Middle frontal gyrus (tissue), 1 donor: ENCODE measurements around the gene ANKRD13C.

Source experiments
- DNase-seq: peaks from one replicate; pipeline ENCODE4 v3.0.0-alpha.2; 2015; ENCODE audit warnings: low spot score; ENCODE audit errors: extremely low spot score

The ANKRD13C gene

DNA sequence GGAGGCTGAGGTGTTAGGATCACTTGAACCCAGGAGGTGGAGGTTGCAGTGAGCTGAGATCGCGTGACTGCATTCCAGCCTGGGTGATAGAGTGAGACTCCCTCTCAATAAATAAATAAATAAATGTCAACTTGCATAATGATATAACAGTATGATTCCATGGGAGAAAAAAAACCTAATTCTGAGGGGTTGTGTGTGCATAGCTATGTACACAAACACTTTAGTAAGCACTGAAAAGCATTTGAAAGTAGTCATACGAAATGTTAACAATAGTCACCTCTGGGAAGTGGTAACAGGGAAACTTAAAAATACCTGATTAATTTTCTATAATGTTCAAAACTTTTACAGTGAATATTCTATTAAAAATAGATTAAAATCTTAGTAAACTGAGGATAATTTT, 43.2 kb downstream of the ANKRD13C start:
- no peak for DNase-seq

DNA sequence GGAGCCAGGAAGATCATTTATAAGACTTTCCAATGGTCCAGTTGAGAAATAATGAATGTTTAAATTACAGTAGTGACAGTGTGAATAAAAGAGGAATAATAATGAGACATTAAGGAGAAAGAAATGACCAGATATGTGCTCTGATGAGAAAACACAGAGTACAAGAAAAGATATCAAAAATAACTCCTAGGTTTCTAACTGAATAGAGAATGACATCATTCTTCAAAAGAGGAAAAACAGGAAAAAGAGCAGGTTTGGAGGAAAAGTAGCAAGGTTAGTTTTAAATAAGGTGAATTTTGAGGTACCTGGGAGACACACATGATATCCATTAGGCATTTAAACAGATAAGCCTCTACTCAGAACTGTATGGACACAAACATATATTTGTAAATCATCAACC, 55.0 kb downstream of the ANKRD13C start:
- DNase-seq, result no peak

DNA sequence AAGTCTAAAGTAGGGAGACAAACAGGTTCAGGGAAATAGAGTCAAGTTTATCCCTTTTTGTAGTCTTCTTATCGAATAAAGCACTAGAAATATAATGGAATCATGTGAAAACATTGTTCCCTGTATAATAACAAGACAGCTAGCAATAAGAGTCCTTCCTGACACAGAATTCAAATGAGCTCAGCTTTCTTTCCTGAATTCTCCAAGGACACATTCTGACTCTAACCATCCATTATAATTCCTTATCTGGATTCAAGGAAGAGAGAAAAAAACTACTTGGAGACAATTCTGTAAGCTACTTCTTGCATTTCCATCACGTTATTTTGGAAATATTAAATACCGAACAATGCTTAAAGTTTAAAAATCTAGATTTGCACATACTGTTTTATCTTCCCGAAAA, 58.8 kb downstream of the ANKRD13C start:
- DNase-seq, result no peak

DNA sequence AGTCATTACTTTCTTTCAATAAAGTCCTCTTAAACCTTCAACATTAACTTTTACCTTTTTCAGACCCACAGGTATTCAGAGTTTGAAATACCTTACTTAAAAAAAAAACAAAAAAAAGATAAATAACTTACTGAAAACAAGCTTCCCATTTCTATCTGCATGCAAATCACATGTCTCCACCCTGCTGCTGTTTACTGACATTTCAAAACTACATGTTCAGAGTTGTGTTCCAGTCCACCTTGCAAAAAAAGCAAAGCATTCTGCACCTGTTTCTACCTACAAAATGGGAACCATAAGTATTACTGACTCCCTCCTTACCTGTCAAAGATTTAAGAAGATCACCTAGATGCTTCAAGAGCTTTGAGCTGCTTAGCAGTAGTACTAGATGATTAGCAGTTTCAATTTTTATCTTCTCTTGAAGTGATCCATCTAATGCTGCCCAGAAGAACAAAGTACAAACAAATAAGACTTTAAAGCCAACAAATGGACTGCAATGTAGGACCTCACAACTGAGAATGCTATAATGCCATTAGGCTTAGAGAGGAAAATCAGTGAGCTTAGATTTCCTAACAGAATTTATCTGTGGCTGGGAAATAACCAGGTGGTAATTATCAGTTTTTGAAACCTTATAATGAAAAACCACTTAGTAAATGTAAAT, 61.2 kb downstream of the ANKRD13C start:
- no peak for DNase-seq

DNA sequence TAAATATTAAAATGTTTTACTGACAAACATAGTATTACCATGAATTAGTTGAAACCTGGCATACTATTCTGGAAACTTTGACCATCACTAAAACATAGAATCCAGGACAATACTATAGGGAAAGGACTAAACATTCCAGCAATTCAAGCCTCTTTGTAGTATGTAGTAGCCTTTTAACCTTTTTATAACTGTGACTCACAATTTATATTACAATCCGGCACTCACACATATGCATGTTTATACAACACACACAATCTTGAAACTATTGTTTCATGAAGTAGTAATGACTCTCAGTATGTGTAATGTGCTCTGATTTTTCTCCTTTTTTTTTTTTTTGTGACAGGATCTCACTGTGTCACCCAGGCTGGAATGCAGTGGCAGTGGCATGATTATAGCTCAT, 64.3 kb downstream of the ANKRD13C start:
- DNase-seq, result no peak

DNA sequence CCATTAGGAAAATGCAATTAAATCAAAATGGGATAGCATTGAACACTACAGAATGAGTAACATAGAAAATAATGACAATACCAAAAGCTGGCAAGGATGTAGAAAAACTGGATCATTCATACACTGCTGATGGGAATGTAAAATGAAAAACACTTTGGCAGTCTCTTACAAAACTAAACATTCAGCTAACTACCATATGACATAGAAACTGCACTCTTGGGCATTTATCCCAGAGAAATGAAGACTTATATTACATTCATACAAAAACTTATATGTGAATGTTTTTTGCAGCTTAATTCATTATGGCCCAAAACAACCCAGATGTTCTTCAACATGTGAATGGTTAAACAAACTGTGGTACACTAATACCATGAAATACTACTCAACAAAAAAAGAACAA, 66.4 kb downstream of the ANKRD13C start:
- no peak for DNase-seq

DNA sequence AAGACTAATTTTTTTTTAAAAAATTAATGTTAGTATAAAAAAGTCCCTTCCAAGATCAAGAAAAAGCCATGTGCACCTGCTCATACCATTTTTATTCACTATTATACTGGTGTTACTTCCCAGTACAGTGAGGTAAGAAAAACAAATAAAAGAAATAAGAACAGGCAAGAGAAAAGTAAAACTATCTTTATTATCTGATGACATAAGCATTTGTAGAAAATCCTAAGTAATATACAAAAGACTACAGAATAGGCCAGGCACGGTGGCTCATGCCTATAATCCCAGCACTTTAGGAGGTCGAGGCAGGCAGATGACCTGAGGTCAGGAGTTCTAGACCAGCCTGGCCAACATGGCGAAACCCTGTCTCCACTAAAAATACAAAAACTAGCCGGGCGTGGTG, 68.1 kb downstream of the ANKRD13C start:
- DNase-seq, result no peak

DNA sequence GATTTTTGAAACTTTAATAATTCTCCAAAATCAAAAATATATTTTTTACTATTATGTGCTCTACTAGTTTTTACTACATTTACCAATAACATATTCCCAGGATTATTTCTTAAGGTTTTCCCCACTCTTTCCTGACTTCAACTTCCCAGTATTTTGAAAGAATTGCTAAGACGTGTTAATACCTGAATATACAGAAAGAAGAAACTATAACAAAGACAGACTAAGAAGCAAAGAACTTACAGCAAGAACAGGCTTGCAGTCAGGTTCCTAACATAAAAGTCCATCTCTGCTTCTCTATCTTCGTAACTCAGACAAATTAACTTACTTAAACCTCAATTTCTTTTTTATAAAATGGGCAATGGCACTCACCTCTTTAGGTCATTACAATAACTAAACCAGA, 70.2 kb downstream of the ANKRD13C start:
- DNase-seq, result no peak

DNA sequence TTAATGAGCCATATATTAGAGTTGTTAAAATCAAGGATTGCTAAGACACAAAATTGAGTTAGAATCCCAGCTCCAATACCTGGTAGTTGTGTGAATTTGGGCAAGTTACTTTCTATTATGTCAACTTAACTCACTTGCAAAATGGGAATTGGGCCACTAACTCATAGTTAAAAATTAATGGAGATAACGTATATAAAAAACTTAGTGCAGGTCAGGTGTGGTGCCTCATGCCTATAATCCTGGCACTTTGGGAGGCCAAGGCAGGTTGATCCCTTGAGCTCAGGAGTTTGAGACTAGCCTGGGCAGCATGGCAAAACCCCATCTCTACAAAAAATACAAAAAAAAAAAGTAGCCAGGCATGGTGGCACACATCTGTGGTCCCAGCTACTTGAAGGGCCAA, 75.8 kb downstream of the ANKRD13C start:
- no peak for DNase-seq

DNA sequence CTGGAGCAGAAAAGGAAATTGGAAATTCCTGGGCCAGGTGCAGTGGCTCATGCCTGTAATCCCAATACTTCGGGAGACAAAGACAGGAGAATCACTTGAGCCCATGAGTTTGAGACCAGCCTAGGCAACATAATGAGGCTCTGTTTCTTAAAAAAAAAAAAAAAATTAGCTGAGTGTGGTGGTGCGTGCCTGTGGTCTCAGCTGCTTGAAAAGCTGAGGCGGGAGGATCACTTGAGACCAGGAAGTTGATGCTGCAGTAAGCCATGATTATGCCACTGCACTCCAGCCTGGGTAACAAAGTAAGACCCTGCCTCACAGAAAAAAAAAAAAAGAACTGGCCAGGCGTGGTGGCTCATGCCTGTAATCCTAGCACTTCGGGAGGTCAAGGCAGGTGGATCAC, 76.6 kb downstream of the ANKRD13C start:
- no peak for DNase-seq

DNA sequence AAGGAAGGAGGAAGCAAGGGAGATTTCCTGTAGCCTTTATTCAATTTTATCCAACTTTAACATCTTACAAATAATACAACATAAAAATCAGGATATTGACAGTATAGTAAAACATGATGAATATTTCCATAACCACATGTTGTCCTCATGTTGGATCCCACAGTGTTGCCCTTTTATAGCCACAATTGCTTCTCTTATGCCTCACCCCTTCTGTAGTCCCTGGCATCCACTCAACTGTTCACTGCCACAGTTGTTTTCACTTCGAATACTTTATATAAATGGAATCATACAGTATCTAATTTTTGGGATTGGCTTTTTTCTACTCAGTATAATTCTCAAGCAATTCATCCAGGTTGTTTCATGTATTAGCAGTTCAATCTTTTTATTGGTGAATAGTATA, 88.6 kb downstream of the ANKRD13C start:
- no peak for DNase-seq

DNA sequence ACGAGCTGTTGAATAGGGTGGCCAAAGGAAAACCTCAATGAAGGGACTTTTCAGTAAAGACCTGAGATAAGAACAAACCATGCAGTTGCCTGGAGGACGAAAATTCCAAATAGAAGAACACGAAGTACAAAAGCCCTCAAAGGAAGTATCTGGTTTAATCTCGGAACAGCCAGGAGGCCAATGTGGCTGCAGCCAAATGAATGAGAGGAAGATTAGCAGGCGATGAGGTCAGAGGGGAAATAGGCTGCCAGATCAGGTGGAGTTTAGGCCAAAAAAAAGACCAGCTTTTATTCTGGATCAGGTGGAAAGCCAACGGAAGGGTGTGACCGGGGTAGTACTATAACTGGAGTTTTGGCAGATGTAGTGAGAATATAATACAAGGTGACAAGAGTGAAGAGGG, 89.7 kb downstream of the ANKRD13C start:
- no peak for DNase-seq

DNA sequence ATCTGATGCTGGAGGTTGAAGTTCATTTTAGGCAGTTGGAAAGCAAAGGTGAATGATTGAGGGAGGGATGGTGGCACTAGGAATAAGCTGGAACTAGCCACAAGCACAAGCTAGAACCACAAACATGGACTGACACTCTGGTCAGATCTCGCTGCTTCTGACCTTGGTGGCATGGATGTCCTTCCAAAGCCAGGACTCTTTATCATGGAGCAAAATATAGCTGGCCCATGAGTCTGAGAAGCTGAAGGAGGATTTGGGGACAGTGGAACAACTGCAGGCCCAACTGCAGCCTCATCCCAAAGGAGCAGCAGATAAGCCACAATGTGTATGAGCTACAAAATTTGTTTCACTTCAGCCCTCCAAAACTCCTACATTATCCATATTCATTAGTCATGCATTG, 97.9 kb downstream of the ANKRD13C start:
- DNase-seq, result no peak

DNA sequence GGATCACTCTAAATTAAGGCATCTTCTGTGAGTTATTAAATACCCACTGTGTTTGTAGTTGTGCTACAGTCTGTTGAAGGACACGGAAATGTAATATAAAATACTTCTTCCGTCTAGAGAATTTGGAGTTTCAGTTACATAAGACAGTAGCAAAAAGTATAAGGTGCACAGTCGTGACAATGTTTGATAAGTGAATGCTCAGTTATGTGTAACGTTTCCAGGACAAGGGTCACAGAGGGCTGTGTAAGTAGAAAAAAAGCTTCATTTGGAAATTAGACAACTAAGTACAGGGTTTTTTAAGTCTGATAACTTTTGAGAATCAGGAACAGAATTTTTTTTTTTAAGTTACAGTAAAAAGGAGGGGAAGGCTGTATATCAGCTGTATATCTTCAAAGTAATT, 105.8 kb downstream of the ANKRD13C start:
- no peak for DNase-seq

DNA sequence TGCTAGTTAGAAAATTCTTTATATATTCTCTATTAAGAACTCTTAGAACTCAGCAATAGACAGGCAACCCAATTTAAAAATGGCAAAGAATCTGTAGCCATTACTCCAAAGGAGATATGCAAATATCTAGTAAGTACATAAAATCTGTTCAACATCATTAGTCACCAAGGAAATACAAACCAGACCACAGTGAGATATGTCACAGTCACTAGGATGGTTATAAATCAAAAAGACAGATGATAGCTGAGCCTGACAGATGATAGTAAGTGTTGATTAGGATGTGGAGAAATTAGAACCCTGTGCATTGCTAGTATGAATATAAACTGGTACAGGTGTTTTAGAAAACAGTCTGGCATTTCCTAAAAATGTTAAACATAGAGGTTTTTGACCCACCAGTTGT, 106.8 kb downstream of the ANKRD13C start:
- no peak for DNase-seq

DNA sequence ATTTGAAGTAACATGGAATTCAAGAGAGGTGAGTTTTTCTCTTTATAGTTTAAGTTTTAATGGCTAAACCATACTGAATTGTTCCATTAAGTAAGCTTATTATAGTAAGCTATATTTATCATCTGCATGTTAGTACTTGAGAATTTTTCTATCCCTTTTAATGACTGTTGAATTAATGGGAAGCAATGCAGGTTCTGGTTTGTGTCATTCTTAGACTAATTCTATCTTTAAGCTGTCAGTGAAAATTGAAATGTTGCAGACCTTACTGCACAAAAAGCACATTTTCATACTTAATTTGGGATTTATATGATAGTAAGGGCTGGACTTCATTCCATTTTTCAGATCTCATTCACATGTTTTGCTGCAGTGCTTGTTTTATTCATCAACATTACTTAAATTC, 107.4 kb downstream of the ANKRD13C start:
- DNase-seq, result no peak

DNA sequence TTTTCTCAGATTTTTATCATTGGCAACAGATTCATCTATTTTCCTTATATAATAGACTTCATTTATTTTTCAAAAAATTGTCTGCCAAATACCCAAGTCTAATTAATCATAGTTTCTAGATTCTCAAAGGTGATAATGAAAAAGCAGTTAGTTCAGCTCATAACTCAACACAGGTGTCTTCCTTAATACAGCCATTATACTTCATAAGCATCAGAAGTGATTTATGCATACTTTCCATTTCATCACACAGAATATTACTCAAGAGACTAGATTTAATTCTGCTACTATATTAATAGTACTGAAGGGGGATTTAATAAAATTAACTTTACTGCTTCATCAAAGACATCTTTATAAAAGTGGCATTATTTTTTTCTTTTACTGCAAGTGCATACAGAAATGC, 114.6 kb downstream of the ANKRD13C start:
- DNase-seq, result no peak

DNA sequence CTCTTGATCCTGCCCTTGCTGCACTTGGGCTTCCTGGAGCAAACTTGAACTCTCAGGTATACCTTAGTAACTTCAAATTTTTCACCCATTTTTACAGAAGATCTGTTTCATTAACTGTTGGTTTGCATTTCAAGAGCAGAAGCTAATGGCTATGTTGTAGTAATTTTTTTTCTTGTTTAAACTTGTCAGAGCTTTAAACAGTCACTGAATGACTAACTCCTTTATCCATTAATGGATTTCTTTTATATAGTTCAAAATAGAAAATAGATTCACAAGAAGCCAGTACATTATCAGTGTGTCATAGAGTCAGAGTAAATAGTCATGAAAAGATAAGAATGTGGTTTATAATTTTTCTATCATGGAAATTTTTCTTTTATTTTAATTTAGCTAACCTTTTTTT, 119.8 kb downstream of the ANKRD13C start:
- DNase-seq, result no peak

DNA sequence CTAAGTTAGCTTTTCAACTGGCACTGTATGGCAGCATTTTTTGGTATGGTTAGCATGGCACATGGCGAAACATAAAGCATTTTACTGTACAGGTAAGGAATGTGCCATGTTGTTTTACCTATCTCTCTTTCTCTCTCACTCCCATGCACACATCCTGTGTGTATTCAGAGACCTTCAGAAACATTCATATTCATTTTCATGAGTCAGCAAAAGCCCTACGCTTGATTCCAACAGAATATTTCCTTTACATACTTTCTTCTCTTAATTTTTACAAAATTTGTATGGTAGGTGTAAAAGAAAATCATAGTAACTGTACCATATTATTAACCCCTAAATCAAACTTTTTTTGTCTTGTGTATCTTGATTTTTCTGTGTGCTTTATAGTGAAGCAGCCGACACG, 123.0 kb downstream of the ANKRD13C start:
- DNase-seq, result no peak

DNA sequence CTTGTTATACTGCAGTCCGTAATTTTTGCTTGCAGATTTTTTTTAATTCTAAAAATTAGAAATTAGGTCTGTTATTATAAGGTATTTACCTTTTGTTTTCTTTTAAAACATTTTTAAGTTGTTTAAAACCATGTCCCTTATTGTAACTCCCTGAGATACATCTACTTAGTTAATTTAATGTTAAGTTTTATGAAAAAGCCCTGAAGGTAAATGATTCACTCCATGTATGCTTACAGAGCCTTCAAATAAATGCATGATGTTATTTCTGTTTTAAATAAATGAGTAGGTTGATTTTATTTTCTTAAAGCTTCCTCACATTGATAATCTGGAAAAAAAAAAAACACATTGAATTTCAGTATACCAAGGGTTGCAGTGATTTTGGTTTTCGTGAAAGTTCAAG, 125.9 kb downstream of the ANKRD13C start:
- no peak for DNase-seq

DNA sequence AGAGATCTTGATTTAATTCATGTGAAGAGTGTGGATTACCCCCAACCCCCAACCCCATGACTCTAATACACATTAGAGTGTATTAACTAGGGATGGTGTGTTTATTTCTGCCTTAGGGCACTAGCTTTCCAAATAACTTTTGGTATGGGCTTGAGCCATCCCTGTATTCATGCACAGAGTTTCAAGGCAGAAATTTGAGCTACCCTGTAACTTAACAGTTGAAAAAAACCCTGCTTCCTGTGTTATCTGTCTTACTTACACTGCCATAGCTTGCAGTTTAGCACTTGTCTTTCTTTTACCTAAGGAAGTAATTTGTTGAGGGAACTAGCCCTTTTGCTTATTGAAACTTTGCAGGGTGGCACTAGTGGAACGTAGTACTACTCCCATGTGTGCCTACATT, 127.1 kb downstream of the ANKRD13C start:
- DNase-seq, result no peak

DNA sequence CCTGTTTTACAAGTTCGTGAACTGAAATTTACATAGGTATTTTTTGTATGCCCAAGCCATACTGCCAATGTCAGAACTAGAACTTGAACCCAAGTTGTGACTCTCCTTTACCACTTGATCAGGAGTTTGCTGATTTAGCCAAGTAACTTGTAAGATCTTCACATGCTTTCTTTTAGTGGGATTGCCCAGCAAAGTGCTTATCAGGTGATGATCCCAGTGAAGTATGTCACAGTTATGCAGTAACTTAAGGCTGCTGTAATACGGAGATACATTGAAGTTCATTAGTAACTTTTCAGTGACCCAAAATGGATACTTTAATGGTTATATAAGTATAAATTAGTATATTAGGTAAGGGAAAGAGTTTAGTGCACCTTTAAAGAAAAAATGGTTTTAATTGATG, 129.6 kb downstream of the ANKRD13C start:
- DNase-seq, result no peak

DNA sequence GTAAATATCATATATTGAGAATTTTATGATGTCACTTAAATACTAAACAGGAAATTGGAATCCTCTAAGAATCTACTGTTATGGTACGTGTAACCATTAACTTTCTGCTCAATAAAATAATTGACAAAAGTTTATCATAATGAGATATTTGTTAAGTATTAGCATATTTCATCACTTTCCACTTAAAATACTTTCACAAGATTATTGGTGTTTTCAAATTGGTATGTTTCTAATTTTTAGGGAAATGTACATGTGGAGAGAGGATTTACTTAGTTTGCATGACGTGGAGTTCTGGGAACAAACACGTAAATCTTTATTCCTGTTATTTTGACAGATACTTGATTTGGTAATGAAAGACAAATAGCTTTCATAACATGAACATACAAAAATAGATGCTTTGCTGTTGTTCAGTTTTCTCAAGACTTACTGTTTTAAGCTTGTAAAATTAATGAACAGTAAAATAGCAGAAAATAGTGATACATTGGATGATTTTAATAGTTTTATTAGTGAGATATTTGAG, 131.7 kb downstream of the ANKRD13C start:
- no peak for DNase-seq
